Measurements from ENCODE around the gene NR6A1. TPM values are rescaled to one million over a fixed set of nuclear protein-coding genes. Genes with fewer than 3 reads are reported as not detected.

Gene NR6A1
- total and polyA plus RNA-seq, 11 donors: 0.65 to 5.7 (median 1.6) TPM

DNA sequence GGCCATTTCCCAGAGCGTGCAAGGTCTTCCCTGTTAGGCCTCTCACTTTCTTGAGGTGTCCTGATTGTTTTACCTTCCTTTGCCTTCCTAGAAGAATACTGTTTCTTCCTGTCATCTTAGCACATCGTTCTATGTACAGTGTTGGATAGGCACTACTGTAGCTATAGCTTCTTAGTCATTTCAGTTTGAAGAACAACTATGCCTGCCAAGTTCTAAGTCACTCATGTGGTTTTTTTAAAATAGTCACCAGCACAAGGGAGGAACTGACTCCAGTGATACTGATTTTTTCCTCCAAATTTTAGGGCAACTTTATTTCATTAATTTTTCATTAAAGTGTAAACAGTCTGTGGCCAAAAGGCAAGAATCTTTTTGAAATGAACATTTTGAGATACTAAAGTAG, 141.5 kb downstream of the NR6A1 start:
- 56 to 60% (median 60%) methylated on average over 2 of the region's 2 CpGs for WGBS, 4 donors
- Histone ChIP-seq H3K4me1 (peaks cover 0 to 9% (median 0%) of the 10 kb centered on the region in 12 donors), H3K4me3 (no peak overlapping the region), H3K27me3 (no peaks in the 10 kb centered on the region), H3K36me3 (no peaks in the 10 kb centered on the region), H3K9me3 (no peaks in the 10 kb centered on the region), H3K27ac (no peak overlapping the region)
- DNase-seq: no peak
- TF ChIP-seq, protein P1, sequence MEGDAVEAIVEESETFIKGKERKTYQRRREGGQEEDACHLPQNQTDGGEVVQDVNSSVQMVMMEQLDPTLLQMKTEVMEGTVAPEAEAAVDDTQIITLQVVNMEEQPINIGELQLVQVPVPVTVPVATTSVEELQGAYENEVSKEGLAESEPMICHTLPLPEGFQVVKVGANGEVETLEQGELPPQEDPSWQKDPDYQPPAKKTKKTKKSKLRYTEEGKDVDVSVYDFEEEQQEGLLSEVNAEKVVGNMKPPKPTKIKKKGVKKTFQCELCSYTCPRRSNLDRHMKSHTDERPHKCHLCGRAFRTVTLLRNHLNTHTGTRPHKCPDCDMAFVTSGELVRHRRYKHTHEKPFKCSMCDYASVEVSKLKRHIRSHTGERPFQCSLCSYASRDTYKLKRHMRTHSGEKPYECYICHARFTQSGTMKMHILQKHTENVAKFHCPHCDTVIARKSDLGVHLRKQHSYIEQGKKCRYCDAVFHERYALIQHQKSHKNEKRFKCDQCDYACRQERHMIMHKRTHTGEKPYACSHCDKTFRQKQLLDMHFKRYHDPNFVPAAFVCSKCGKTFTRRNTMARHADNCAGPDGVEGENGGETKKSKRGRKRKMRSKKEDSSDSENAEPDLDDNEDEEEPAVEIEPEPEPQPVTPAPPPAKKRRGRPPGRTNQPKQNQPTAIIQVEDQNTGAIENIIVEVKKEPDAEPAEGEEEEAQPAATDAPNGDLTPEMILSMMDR (IDR thresholded peaks at IDR 0.05): no peak
- TF ChIP-seq POLR2A (IDR thresholded peaks at IDR 0.05): no peak
- peak in 2 of 4 donors; percentile 54 to 66 for ATAC-seq
- intact Hi-C loops (cut with DNase I): loop anchor here in 1 of 10 donors (10.0 kb wide), 1 partner anchor 225 kb away; the partner anchor contains the start of gene WDR38

DNA sequence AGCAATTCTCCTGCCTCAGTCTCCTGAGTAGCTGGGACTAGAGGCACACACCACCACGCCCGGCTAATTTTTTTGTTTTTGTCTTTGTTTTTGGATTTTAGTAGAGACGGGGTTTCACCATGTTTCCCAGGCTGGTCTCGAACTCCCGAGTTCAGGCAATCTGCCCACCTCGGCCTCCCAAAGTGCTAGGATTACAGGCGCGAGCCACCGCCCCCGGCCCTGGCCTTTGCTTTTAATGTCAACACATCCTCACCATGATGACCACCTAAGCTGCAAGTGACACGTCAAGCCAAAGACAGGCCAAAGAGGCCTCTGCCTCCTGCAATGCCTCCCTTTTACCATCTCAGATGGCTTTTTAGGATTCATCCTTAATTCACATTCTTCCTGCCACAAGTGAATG, 142.4 kb downstream of the NR6A1 start:
- TF ChIP-seq POLR2A (IDR thresholded peaks at IDR 0.05): no peak
- TF ChIP-seq, protein P1 (IDR thresholded peaks at IDR 0.05): no peak
- 93 to 95% (median 94%) methylated on average over 11 of the region's 11 CpGs for WGBS, 4 donors
- Histone ChIP-seq H3K4me3 (no peak overlapping the region), H3K4me1 (peaks cover 0 to 12% (median 0%) of the 10 kb centered on the region in 12 donors), H3K36me3 (no peaks in the 10 kb centered on the region), H3K9me3 (no peaks in the 10 kb centered on the region), H3K27ac (no peak overlapping the region), H3K27me3 (no peaks in the 10 kb centered on the region)
- ATAC-seq: no peak
- no peak for DNase-seq
- intact Hi-C loops (cut with DNase I): loop anchor here in 1 of 10 donors (10.0 kb wide), 1 partner anchor 226 kb away; the partner anchor contains the start of gene WDR38

DNA sequence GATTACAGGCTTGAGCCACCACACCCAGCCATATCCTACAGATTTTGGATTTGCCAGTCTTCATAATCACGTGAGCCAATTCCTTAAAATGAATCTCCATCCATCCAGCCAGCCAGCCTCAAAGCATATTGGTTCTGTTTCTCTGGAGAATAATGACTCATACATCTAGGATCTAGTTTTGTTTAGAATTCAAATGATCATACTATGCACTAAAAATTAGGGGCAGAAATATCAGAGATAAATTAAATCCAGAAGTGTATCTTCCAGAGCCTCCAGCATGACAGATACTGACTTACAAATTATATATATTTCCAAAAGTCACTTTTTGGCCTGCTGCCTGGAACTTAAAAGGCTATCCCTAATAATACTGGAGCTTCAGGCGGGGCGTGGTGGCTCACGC, 144.8 kb downstream of the NR6A1 start:
- WGBS, 4 donors: 91 to 96% (median 94%) methylated on average over 4 of the region's 4 CpGs
- ATAC-seq: no peak

DNA sequence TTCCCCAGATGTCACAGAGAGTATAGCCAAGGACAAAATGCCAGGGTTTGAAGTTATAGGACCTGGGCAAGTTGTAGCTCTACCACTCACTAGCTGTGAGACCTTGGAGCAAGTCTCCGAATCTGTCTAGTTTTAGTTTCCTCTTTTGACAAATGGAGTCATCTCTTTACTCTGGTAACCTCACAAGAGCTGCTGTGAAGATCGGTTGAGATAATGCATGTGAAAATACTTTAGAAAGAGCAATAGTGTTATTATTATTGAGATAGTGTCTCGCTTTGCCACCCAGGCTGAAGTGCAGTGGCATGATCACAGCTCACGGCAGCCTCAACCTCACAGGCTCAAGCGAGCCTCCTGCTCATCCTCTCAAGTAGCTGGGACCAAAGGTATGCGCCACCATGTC, 146.0 kb downstream of the NR6A1 start:
- 88 to 97% (median 93%) methylated on average over 6 of the region's 6 CpGs for WGBS, 4 donors
- TF ChIP-seq POLR2A (IDR thresholded peaks at IDR 0.05): no peak
- TF ChIP-seq, protein P1 (IDR thresholded peaks at IDR 0.05): no peak
- no peaks in the 10 kb centered on the region for H3K27me3 ChIP-seq
- DNase-seq: no peak
- intact Hi-C loops (cut with DNase I): loop anchor here in 1 of 10 donors (10.0 kb wide), 1 partner anchor 230 kb away; the partner anchor contains the start of gene WDR38
- H3K4me1 ChIP-seq: peaks cover 0 to 20% (median 4%) of the 10 kb centered on the region in 12 donors
- H3K9me3 ChIP-seq: no peaks in the 10 kb centered on the region
- H3K27ac ChIP-seq: no peak overlapping the region
- H3K36me3 ChIP-seq: no peaks in the 10 kb centered on the region
- no peak for ATAC-seq
- H3K4me3 ChIP-seq: no peak overlapping the region

More for the DNA sequence above, 144.8 kb downstream of the NR6A1 start:
- Histone ChIP-seq H3K4me3 (no peak overlapping the region), H3K9me3 (no peaks in the 10 kb centered on the region), H3K36me3 (no peaks in the 10 kb centered on the region), H3K27me3 (no peaks in the 10 kb centered on the region), H3K4me1 (peaks cover 0 to 20% (median 4%) of the 10 kb centered on the region in 12 donors), H3K27ac (no peak overlapping the region)
- DNase-seq: no peak
- intact Hi-C loops (cut with DNase I): loop anchor here in 1 of 10 donors (10.0 kb wide), 1 partner anchor 229 kb away; the partner anchor contains the start of gene WDR38
- TF ChIP-seq, protein P1 (IDR thresholded peaks at IDR 0.05): no peak
- TF ChIP-seq POLR2A (IDR thresholded peaks at IDR 0.05): no peak
